Fibroblast of lung (primary cell): ENCODE data around the gene ARID1B. TPM values are rescaled to one million over a fixed set of nuclear protein-coding genes. Genes with fewer than 3 reads are reported as not detected.

Source experiments
- DNase-seq, 2 donors: peaks; one replicate each; pipeline versions ENCODE4 v3.0.0 to v3.0.0-alpha.2; 2010; ENCODE audit warnings: low read depth in 2 of 2
- H2AFZ ChIP-seq: 2 replicates; pipeline ENCODE4 v1.5.1; 2012; ENCODE audit warnings: low read length, control low read depth, inconsistent platforms
- H3K27ac ChIP-seq: 2 replicates; pipeline ENCODE4 v1.5.1; 2011; ENCODE audit warnings: low read length, control low read depth; ENCODE audit not compliant: insufficient read depth
- H3K27me3 ChIP-seq: 2 replicates; pipeline ENCODE4 v1.5.1; 2011; ENCODE audit warnings: mild to moderate bottlenecking, low read length; ENCODE audit not compliant: control insufficient read depth, insufficient read depth
- H3K36me3 ChIP-seq: 2 replicates; pipeline ENCODE4 v1.5.1; 2011; ENCODE audit warnings: low read length; ENCODE audit not compliant: control insufficient read depth, insufficient read depth
- H3K4me1 ChIP-seq: 2 replicates; pipeline ENCODE4 v1.5.1; 2011; ENCODE audit warnings: low read length; ENCODE audit not compliant: control insufficient read depth, insufficient read depth; ENCODE audit errors: extremely low read depth
- H3K4me2 ChIP-seq: 2 replicates; pipeline ENCODE4 v1.5.1; 2011; ENCODE audit warnings: low read length, control low read depth; ENCODE audit not compliant: insufficient read depth; ENCODE audit errors: extremely low read depth
- H3K4me3 ChIP-seq, 4 experiments: fragments of 200-600 bp in 1 of 4; sonication (generic) in 1 of 4; replicated peaks in 1 of 4; 2 replicates each; pipeline ENCODE4 v1.5.1; 2011 to 2016; ENCODE audit warnings: low read length in 4 of 4, low read depth in 3 of 4, mild to moderate bottlenecking in 3 of 4, control low read depth in 2 of 4, inconsistent platforms in 1 of 4, mixed read lengths in 1 of 4; ENCODE audit not compliant: insufficient read depth in 1 of 4; ENCODE audit errors: control extremely low read depth in 1 of 4
- H3K79me2 ChIP-seq: 2 replicates; pipeline ENCODE4 v1.5.1; 2012; ENCODE audit warnings: mild to moderate bottlenecking, low read length, inconsistent platforms; ENCODE audit not compliant: control insufficient read depth, insufficient read depth
- H3K9ac ChIP-seq: 2 replicates; pipeline ENCODE4 v1.5.1; 2011; ENCODE audit warnings: mild to moderate bottlenecking, low read length, control low read depth; ENCODE audit not compliant: insufficient read depth
- H3K9me3 ChIP-seq: 2 replicates; pipeline ENCODE4 v1.5.1; 2012; ENCODE audit warnings: low read depth, low read length; ENCODE audit not compliant: control insufficient read depth, insufficient read depth
- H4K20me1 ChIP-seq: 2 replicates; pipeline ENCODE4 v1.5.1; 2011; ENCODE audit warnings: low read length; ENCODE audit not compliant: control insufficient read depth, insufficient read depth; ENCODE audit errors: extremely low read depth
- CTCF ChIP-seq, 2 donors: IDR thresholded peaks in 1 of 2; conservative IDR thresholded peaks in 1 of 2; 1 replicate in 1 of 2; 2 replicates in 1 of 2; pipeline ENCODE4 v1.5.1; 2011 to 2012; ENCODE audit warnings: low read length in 2 of 2, control low read depth in 1 of 2, inconsistent platforms in 1 of 2, low read depth in 1 of 2, mild to moderate bottlenecking in 1 of 2
- EZH2 ChIP-seq: IDR thresholded peaks from 2 replicates; pipeline ENCODE4 v1.5.1; 2012; ENCODE audit warnings: low read length, control low read depth, mild to moderate bottlenecking; ENCODE audit errors: missing control alignments
- polyA plus RNA-seq, 2 donors: library from polyadenylated mRNA; depleted of rRNA in 1 of 2; stranded (reverse) in 1 of 2; unstranded in 1 of 2; fragments of >200 nt; gene quantifications; 2 replicates each; pipeline ENCODE4 v1.2.1, GENCODE V29; 2011 to 2012; ENCODE audit warnings: missing spikeins in 1 of 2
- total RNA-seq: library from RNA; depleted of rRNA; stranded (reverse); fragments of >200 nt; gene quantifications from 2 replicates; pipeline ENCODE4 v1.2.1, GENCODE V29; 2014

ARID1B gene
- total and polyA plus RNA-seq, 2 donors (not counting 1 experiment from before 2014, with no cell fraction given), result 15.4 to 41.9 TPM

DNA sequence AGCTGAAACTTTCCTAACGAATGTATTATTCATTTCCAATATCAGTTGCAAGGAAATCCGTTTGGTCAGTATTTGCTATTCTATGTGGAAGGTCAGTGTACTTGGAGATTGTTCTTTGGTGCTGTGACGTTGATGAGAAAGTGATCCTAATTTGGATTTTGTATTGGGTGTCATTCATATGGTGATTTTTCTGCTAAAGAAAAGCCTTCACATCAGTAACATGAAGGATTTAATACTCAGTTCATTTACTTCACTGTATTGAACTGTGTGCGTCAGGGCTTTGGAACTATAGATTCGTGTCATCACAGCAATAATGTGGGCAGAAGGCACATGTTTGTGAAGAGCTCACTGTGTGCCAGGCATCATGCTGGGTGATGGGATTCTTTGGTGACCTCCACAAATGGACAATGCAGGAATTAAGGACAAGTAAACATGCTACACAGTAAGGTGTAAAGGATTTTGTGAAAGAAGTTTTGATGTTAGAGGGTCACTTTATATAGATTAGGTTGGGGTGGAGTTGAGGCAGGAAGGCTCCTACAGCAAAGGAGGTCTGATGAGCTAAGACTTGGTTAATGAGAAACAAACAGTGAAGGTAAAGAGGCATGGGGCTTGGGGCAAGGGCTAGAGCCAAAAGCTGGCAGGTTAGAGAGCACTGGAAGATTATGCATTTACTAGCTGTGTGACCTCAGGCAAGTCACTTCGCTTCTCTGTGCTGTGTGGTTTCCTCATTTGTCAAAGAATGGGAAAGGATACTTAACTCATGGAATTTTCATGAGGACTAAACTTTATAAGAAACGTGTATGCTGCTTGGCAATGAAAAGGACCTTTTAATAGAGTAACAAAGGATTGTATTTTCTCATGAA, 12.1 kb downstream of the ARID1B start:
- no peak overlapping the region for H3K4me2 ChIP-seq
- no peak overlapping the region for H3K9ac ChIP-seq
- peaks cover 5% of the 10 kb centered on the region for H3K4me1 ChIP-seq
- H2AFZ ChIP-seq, result no peak overlapping the region
- H4K20me1 ChIP-seq, result no peaks in the 10 kb centered on the region
- H3K27me3 ChIP-seq, result no peaks in the 10 kb centered on the region
- no peaks in the 10 kb centered on the region for H3K36me3 ChIP-seq
- H3K4me3 ChIP-seq, result no peak overlapping the region
- DNase-seq, result no peak
- no peak overlapping the region for H3K27ac ChIP-seq
- TF ChIP-seq CTCF (conservative IDR thresholded peaks at IDR 0.05 in 1 of 2, IDR thresholded peaks at IDR 0.05 in 1 of 2; ENCODE audit: low read depth in 1 of 2, low read length in 2 of 2) (no peak), EZH2 (no peak)
- H3K9me3 ChIP-seq, result no peaks in the 10 kb centered on the region
- peaks cover 89% of the 10 kb centered on the region for H3K79me2 ChIP-seq

GRCh38 chr6:156790711-156791319, 13.6 kb downstream of the ARID1B start:
- no peak overlapping the region for H3K27ac ChIP-seq
- no peak for TF ChIP-seq CTCF (conservative IDR thresholded peaks at IDR 0.05 in 1 of 2, IDR thresholded peaks at IDR 0.05 in 1 of 2; ENCODE audit: low read depth in 1 of 2, low read length in 2 of 2)
- no peak for TF ChIP-seq EZH2
- no peaks in the 10 kb centered on the region for H4K20me1 ChIP-seq
- no peaks in the 10 kb centered on the region for H3K9me3 ChIP-seq
- no peaks in the 10 kb centered on the region for H3K27me3 ChIP-seq
- no peak overlapping the region for H3K9ac ChIP-seq
- no peak overlapping the region for H3K4me3 ChIP-seq
- H3K79me2 ChIP-seq, result peaks cover 84% of the 10 kb centered on the region
- DNase-seq, result no peak
- no peak overlapping the region for H2AFZ ChIP-seq
- H3K4me2 ChIP-seq, result no peak overlapping the region
- H3K4me1 ChIP-seq, result peaks cover 5% of the 10 kb centered on the region
- H3K36me3 ChIP-seq, result no peaks in the 10 kb centered on the region

DNA sequence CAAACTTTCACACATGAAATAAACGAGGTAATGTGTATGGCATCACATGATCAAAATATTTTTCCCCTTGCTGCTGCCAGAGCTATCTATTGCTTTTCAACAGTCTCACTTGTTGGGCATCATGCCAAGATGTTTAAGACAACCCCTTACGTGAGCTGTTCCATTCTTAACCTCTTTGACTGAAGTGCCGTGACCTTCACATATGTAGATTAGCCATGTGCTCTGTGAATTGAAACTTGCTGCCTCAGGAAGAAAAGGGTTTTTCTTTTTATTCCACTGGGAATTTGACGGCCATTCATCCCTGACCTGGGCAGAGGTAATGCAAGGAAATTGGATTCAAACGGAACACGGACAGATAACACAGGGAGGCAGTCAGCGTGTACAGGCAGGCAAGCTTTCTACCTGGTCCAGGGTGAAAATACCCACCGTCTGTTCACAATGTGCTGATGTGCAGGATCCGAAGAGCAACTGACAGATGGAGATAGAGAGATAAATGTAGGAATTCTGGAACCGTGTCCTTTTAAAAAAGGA, 14.2 kb downstream of the ARID1B start:
- H3K27ac ChIP-seq, result no peak overlapping the region
- H3K4me3 ChIP-seq, result no peak overlapping the region
- DNase-seq, result peak; percentile 62 to 70
- peaks cover 80% of the 10 kb centered on the region for H3K79me2 ChIP-seq
- peaks cover 5% of the 10 kb centered on the region for H3K4me1 ChIP-seq
- H4K20me1 ChIP-seq, result no peaks in the 10 kb centered on the region
- no peak overlapping the region for H2AFZ ChIP-seq
- H3K27me3 ChIP-seq, result no peaks in the 10 kb centered on the region
- no peak overlapping the region for H3K9ac ChIP-seq
- no peak overlapping the region for H3K4me2 ChIP-seq
- no peaks in the 10 kb centered on the region for H3K36me3 ChIP-seq
- H3K9me3 ChIP-seq, result no peaks in the 10 kb centered on the region
- no peak for TF ChIP-seq CTCF (conservative IDR thresholded peaks at IDR 0.05 in 1 of 2, IDR thresholded peaks at IDR 0.05 in 1 of 2; ENCODE audit: low read depth in 1 of 2, low read length in 2 of 2)
- no peak for TF ChIP-seq EZH2
